GM18873 (cell line): ENCODE measurements around the gene SMIM44.

ENCODE experiments used
- ATAC-seq: cut with Tn5 transposase; IDR thresholded peaks from one replicate; pipeline ENCODE4 v1.9.1; 2021; ENCODE audit warnings: mild to moderate bottlenecking, moderate library complexity, moderate number of reproducible peaks; ENCODE audit not compliant: unreplicated experiment, low FRiP score

The SMIM44 gene

GRCh38 chr19:3479177-3479833 lies 3.9 kb downstream of the SMIM44 start:
- ATAC-seq: no peak

- no peak for ATAC-seq
Measured at GRCh38 chr19:3478409-3479176, 4.6 kb downstream of the SMIM44 start.

- ATAC-seq: no peak
Measured at GRCh38 chr19:3477951-3478350, 5.3 kb downstream of the SMIM44 start.

GRCh38 chr19:3477506-3477905 lies 5.7 kb downstream of the SMIM44 start:
- no peak for ATAC-seq

- no peak for ATAC-seq
Measured at GRCh38 chr19:3476830-3477229, 6.4 kb downstream of the SMIM44 start.

- no peak for ATAC-seq
Measured at GRCh38 chr19:3475449-3475848, 7.8 kb downstream of the SMIM44 start.

- no peak for ATAC-seq
Measured at GRCh38 chr19:3474614-3475013, 8.6 kb downstream of the SMIM44 start.

- ATAC-seq: no peak
Measured at GRCh38 chr19:3474010-3474409, 9.2 kb downstream of the SMIM44 start.

- no peak for ATAC-seq
Measured at GRCh38 chr19:3471954-3472655, 11.1 kb downstream of the SMIM44 start.

- no peak for ATAC-seq
Measured at GRCh38 chr19:3470500-3471128, 12.6 kb downstream of the SMIM44 start.

GRCh38 chr19:3469638-3470499 lies 13.4 kb downstream of the SMIM44 start:
- no peak for ATAC-seq

- ATAC-seq: no peak
Measured at GRCh38 chr19:3468211-3468610, 15.0 kb downstream of the SMIM44 start.

- no peak for ATAC-seq
Measured at GRCh38 chr19:3467437-3468198, 15.6 kb downstream of the SMIM44 start.

GRCh38 chr19:3466635-3467034 lies 16.6 kb downstream of the SMIM44 start:
- ATAC-seq: no peak

- no peak for ATAC-seq
Measured at GRCh38 chr19:3465552-3465951, 17.7 kb downstream of the SMIM44 start.

- ATAC-seq: no peak
Measured at GRCh38 chr19:3464587-3465235, 18.5 kb downstream of the SMIM44 start.

GRCh38 chr19:3463714-3464586 lies 19.3 kb downstream of the SMIM44 start:
- ATAC-seq: no peak
